Heart left ventricle (tissue), 16 donors: ENCODE data around the gene FSTL4. TPM values are rescaled to one million over a fixed set of nuclear protein-coding genes. Genes with fewer than 3 reads are reported as not detected.

Source experiments
- ATAC-seq, 4 donors: fragments of 200-7000 bp; cut with Tn5 transposase; one replicate each; pipeline ENCODE4 v1.9.1; 2020 to 2022; ENCODE audit warnings: moderate library complexity in 4 of 4, mild to moderate bottlenecking in 3 of 4, moderate number of reproducible peaks in 1 of 4
- DNase-seq, 5 donors: peaks; one replicate each; pipeline ENCODE4 v3.0.0-alpha.2; 2020
- H3K27ac ChIP-seq, 12 donors: fragments of 200-600 bp; sonication (generic) in 4 of 12; one replicate each; pipeline versions ENCODE4 v1.5.0 to v1.8.0; 2016 to 2022; ENCODE audit warnings: mild to moderate bottlenecking in 2 of 12
- H3K27me3 ChIP-seq, 9 donors: fragments of 200-600 bp; sonication (generic) in 2 of 9; one replicate each; pipeline versions ENCODE4 v1.5.1 to v1.8.0; 2016 to 2022; ENCODE audit warnings: mild to moderate bottlenecking in 3 of 9
- H3K36me3 ChIP-seq, 9 donors: fragments of 200-600 bp; sonication (generic) in 2 of 9; one replicate each; pipeline versions ENCODE4 v1.5.0 to v1.8.0; 2018 to 2022; ENCODE audit warnings: mild to moderate bottlenecking in 2 of 9
- H3K4me1 ChIP-seq, 12 donors: fragments of 200-600 bp; sonication (generic) in 4 of 12; one replicate each; pipeline versions ENCODE4 v1.5.0 to v1.8.0; 2016 to 2022; ENCODE audit warnings: mild to moderate bottlenecking in 3 of 12
- H3K4me3 ChIP-seq, 12 donors: fragments of 200-600 bp; sonication (generic) in 4 of 12; one replicate each; pipeline versions ENCODE4 v1.5.0 to v1.8.0; 2017 to 2022; ENCODE audit warnings: mild to moderate bottlenecking in 9 of 12, moderate library complexity in 4 of 12
- H3K9me3 ChIP-seq, 12 donors: fragments of 200-600 bp; sonication (generic) in 4 of 12; one replicate each; pipeline versions ENCODE4 v1.5.0 to v1.8.0; 2016 to 2022; ENCODE audit warnings: mild to moderate bottlenecking in 1 of 12
- CTCF ChIP-seq, 12 donors: fragments of 200-600 bp; sonication (generic) in 4 of 12; IDR thresholded peaks; one replicate each; pipeline versions ENCODE4 v1.5.0 to v1.8.0; 2018 to 2022; ENCODE audit warnings: antibody characterized with exemption in 12 of 12, mild to moderate bottlenecking in 5 of 12
- POLR2A ChIP-seq, 2 donors: fragments of 450-650 bp; IDR thresholded peaks; one replicate each; pipeline ENCODE4 v1.6.1; 2017; ENCODE audit warnings: antibody characterized with exemption in 2 of 2, mild to moderate bottlenecking in 2 of 2, moderate library complexity in 2 of 2
- WGBS, 4 donors: extraction: QIAGEN DNeasy Blood & Tissue Kit in 2 of 4; methylation state at CpG; one replicate each; pipeline versions ENCODE4 v1.1.5 to v1.1.7; 2013 to 2018; 5-methylcytosine and 5-hydroxymethylcytosine counted together
- intact Hi-C, 10 donors: fragments of 100-400 bp; cut with DNase I; formaldehyde crosslinking; loops; one replicate each; pipeline versions ENCODE4 v1.11.1 to v1.14.2; 2022
- polyA plus RNA-seq, 2 donors: library from polyadenylated mRNA; stranded (reverse); fragments of 200-250 nt; gene quantifications; one replicate each; pipeline ENCODE4 v1.2.3, GENCODE V29; 2013
- total RNA-seq, 9 donors: library from RNA; depleted of rRNA in 2 of 9; stranded (reverse); fragments of >200 nt in 2 of 9; fragmentation: NEBNext Ultra II Directional in 3 of 9; extraction: Animal tissue kit (Norgen Biotek cat#: 25700) in 3 of 9; gene quantifications; one replicate each; pipeline versions ENCODE4 v1.1.0 to v1.2.4, GENCODE V29; 2016 to 2023
- donor health status: ischemic (EF 13 %, LVEDD 7.1; RV severe dilation, severe dysfunction).
- donor health status: healthy with polysubstance abuse.
- donor health status: DM: no; HTN: yes; CAD: no.
- donor health status: DM: no; HTN: no; CAD: no.
- donor health status: ischemic (EF 25% LVEDD 6.9; RV normal size, moderate dysfunction).
- donor health status: ischemic (EF 25% LVEDD 5.7; RV mildly dilated, moderate dysfunction).
- donor health status: healthy.
- donor health status: DM: yes; HTN: yes; CAD: no.
- donor health status: ischemic (EF 35%, LVEDD 5.7; RV mildly dilated, moderate dysfunction).
- donor health status: nonischemic (EF 11% LVEDD 7.7; RV severe dilation, severe dysfunction).
- donor health status: DM: yes; HTN: yes; CAD: no.
- donor health status: PGD.
- donor health status: ischemic (EF 29% LVEDD 5.4; RV normal size, mild dysfunction).
- donor health status: nonischemic (EF 23%, LVEDD 6.1; RV moderate dilation, normal function).

The FSTL4 gene
- total and polyA plus RNA-seq, 11 donors, result 0.01 to 0.39 (median 0.17) TPM; not detected in 6

GRCh38 chr5:133243196-133243595, 369.1 kb downstream of the FSTL4 start:
- no peak overlapping the region for H3K27ac ChIP-seq
- intact Hi-C loops, result loop anchor here in 1 of 10 donors (10.0 kb wide), 1 partner anchor 118 kb away; no protein-coding TSS in a partner anchor
- H3K4me3 ChIP-seq, result no peak overlapping the region
- DNase-seq (no peak), ATAC-seq (no peak)
- H3K36me3 ChIP-seq, result no peaks in the 10 kb centered on the region
- peaks cover 0 to 14% (median 0%) of the 10 kb centered on the region in 12 donors for H3K4me1 ChIP-seq
- 65 to 73% (median 69%) methylated on average over 3 of the region's 3 CpGs for WGBS, 4 donors
- no peaks in the 10 kb centered on the region for H3K9me3 ChIP-seq
- TF ChIP-seq POLR2A (IDR thresholded peaks at IDR 0.05), result no peak
- TF ChIP-seq CTCF (IDR thresholded peaks at IDR 0.05), result no peak
- H3K27me3 ChIP-seq, result peaks cover 0 to 3% (median 0%) of the 10 kb centered on the region in 9 donors

- no peak for TF ChIP-seq CTCF (IDR thresholded peaks at IDR 0.05)
- no peak for TF ChIP-seq POLR2A (IDR thresholded peaks at IDR 0.05)
- no peak overlapping the region for H3K27ac ChIP-seq
- H3K4me3 ChIP-seq, result no peak overlapping the region
- intact Hi-C loops, result loop anchor here in 1 of 10 donors (10.0 kb wide), 1 partner anchor 118 kb away; no protein-coding TSS in a partner anchor
- H3K27me3 ChIP-seq, result peaks cover 0 to 4% (median 0%) of the 10 kb centered on the region in 9 donors
- DNase-seq (no peak), ATAC-seq (no peak)
- peaks cover 0 to 14% (median 0%) of the 10 kb centered on the region in 12 donors for H3K4me1 ChIP-seq
- H3K36me3 ChIP-seq, result no peaks in the 10 kb centered on the region
- WGBS, 4 donors, result 91 to 95% (median 93%) methylated on average over 4 of the region's 4 CpGs
- no peaks in the 10 kb centered on the region for H3K9me3 ChIP-seq
Observed at GRCh38 chr5:133242221-133242835, 370.0 kb downstream of the FSTL4 start.

- Histone ChIP-seq H3K9me3 (no peaks in the 10 kb centered on the region), H3K36me3 (no peaks in the 10 kb centered on the region), H3K4me3 (no peak overlapping the region), H3K27me3 (peaks cover 0 to 4% (median 0%) of the 10 kb centered on the region in 9 donors), H3K27ac (peak overlapping the region in 1 of 12 donors; percentile 42), H3K4me1 (peaks cover 0 to 14% (median 0%) of the 10 kb centered on the region in 12 donors)
- no peak for DNase-seq
- intact Hi-C loops, result loop anchor here in 1 of 10 donors (10.0 kb wide), 1 partner anchor 117 kb away; no protein-coding TSS in a partner anchor
- 74 to 83% (median 81%) methylated on average over 7 to 8 of the region's 8 CpGs for WGBS, 4 donors
- ATAC-seq, result no peak
- TF ChIP-seq POLR2A (IDR thresholded peaks at IDR 0.05), result no peak
- TF ChIP-seq CTCF (IDR thresholded peaks at IDR 0.05), result no peak
Observed at GRCh38 chr5:133241179-133242092, 370.9 kb downstream of the FSTL4 start.
